Measurements from ENCODE around the gene SLC16A1.
"Not testable (repeated sequence)": the region's sequence is repeated elsewhere in the genome, so short reads cannot be mapped to it uniquely, and the experiment has no call there.

Gene SLC16A1

GRCh38 chr1:112964347-112964746 is 8.4 kb upstream of the SLC16A1 start:
- no peak for DNase-seq (ENCODE audit: low read depth)

GRCh38 chr1:112961072-112961471 is 5.1 kb upstream of the SLC16A1 start:
- no peak for DNase-seq (ENCODE audit: low read depth)

GRCh38 chr1:112960384-112960783 is 4.4 kb upstream of the SLC16A1 start:
- DNase-seq (ENCODE audit: low read depth) = no peak

- not testable (repeated sequence) for DNase-seq (ENCODE audit: low read depth)
Measured at GRCh38 chr1:112958236-112958635, 2.2 kb upstream of the SLC16A1 start.

- DNase-seq (ENCODE audit: low read depth) = peak; percentile 0
Measured at GRCh38 chr1:112957133-112957812, 1.3 kb upstream of the SLC16A1 start.

GRCh38 chr1:112956544-112957132 is 642 bp upstream of the SLC16A1 start:
- DNase-seq (ENCODE audit: low read depth) = no peak

GRCh38 chr1:112954945-112955772 is 837 bp downstream of the SLC16A1 start:
- peak; percentile 39 for DNase-seq (ENCODE audit: low read depth)

- DNase-seq (ENCODE audit: low read depth) = no peak
Measured at GRCh38 chr1:112954017-112954650, 1.9 kb downstream of the SLC16A1 start.

- no peak for DNase-seq (ENCODE audit: low read depth)
Measured at GRCh38 chr1:112950426-112950825, 5.6 kb downstream of the SLC16A1 start.

- no peak for DNase-seq (ENCODE audit: low read depth)
Measured at GRCh38 chr1:112946683-112947082, 9.3 kb downstream of the SLC16A1 start.

GRCh38 chr1:112939810-112940209 is 16.2 kb downstream of the SLC16A1 start:
- DNase-seq (ENCODE audit: low read depth) = no peak

GRCh38 chr1:112938210-112938609 is 17.8 kb downstream of the SLC16A1 start:
- no peak for DNase-seq (ENCODE audit: low read depth)

GRCh38 chr1:112937495-112937894 is 18.5 kb downstream of the SLC16A1 start:
- DNase-seq (ENCODE audit: low read depth) = no peak

- DNase-seq (ENCODE audit: low read depth) = no peak
Measured at GRCh38 chr1:112937070-112937469, 18.9 kb downstream of the SLC16A1 start.

- DNase-seq (ENCODE audit: low read depth) = no peak
Measured at GRCh38 chr1:112935461-112936111, 20.4 kb downstream of the SLC16A1 start.

GRCh38 chr1:112934577-112934976 is 21.4 kb downstream of the SLC16A1 start:
- no peak for DNase-seq (ENCODE audit: low read depth)

- no peak for DNase-seq (ENCODE audit: low read depth)
Measured at GRCh38 chr1:112933820-112934571, 22.0 kb downstream of the SLC16A1 start.

GRCh38 chr1:112929979-112930378 is 26.0 kb downstream of the SLC16A1 start:
- DNase-seq (ENCODE audit: low read depth) = no peak

GRCh38 chr1:112927462-112927990 is 28.5 kb downstream of the SLC16A1 start:
- DNase-seq (ENCODE audit: low read depth) = no peak

- no peak for DNase-seq (ENCODE audit: low read depth)
Measured at GRCh38 chr1:112926858-112927257, 29.1 kb downstream of the SLC16A1 start.

GRCh38 chr1:112925015-112925414 is 31.0 kb downstream of the SLC16A1 start:
- DNase-seq (ENCODE audit: low read depth) = no peak

Measured in stimulated activated CD8-positive, alpha-beta memory T cell treated with anti-CD3 and anti-CD28 coated beads, Interleukin-4, amount 100 ng/mL, for 24 hours (primary cell).